HEK293 (cell line): ENCODE measurements around the gene TOMM34.
A peak's percentile ranks its signal among the peaks of the same experiment; 100 is the strongest.

Experiments
- CTCF ChIA-PET: fragments of 350-600 bp; formaldehyde crosslinking; extraction: SDS; loops from one replicate; lab custom pipeline; 2021; ENCODE audit warnings: antibody characterized with exemption; lab: Yijun Ruan, JAX
- POLR2A ChIA-PET: fragments of 300-600 bp; formaldehyde crosslinking; extraction: SDS; loops from one replicate; lab custom pipeline; 2020; ENCODE audit warnings: antibody characterized with exemption, inconsistent platforms; lab: Yijun Ruan, JAX
- H3K27ac ChIP-seq: fragments of 200-500 bp; sonication (Bioruptor generic); 2 replicates; pipeline ENCODE4 v1.5.1; 2014; ENCODE audit warnings: low read depth, low read length, control low read depth, inconsistent platforms; ENCODE audit errors: extremely low read depth
- H3K36me3 ChIP-seq, 2 experiments: fragments of 200-500 bp in 1 of 2; sonication (Bioruptor generic) in 1 of 2; 1 replicate in 1 of 2; 2 replicates in 1 of 2; pipeline ENCODE4 v1.5.1; 2014 to 2017; ENCODE audit warnings: inconsistent platforms in 2 of 2, low read length in 2 of 2; ENCODE audit not compliant: control insufficient read depth in 2 of 2, insufficient read depth in 1 of 2
- H3K4me1 ChIP-seq: fragments of 200-500 bp; sonication (Bioruptor generic); 2 replicates; pipeline ENCODE4 v1.5.1; 2014; ENCODE audit warnings: mild to moderate bottlenecking, low read length, inconsistent platforms; ENCODE audit not compliant: control insufficient read depth, insufficient read depth
- H3K4me3 ChIP-seq: 2 replicates; pipeline ENCODE4 v1.5.1; 2011; ENCODE audit warnings: low read depth, mild to moderate bottlenecking, control low read depth, low read length, moderate library complexity
- H3K9me3 ChIP-seq: fragments of 200-500 bp; sonication (Bioruptor generic); 2 replicates; pipeline ENCODE4 v1.5.1; 2014; ENCODE audit warnings: low read depth, low read length, inconsistent platforms; ENCODE audit not compliant: control insufficient read depth, insufficient read depth
- EGR2 ChIP-seq: fragments of 450-650 bp; formaldehyde crosslinking; IDR thresholded peaks from 2 replicates; pipeline ENCODE4 v1.5.1; 2016; ENCODE audit warnings: low read depth, missing biosample characterization, missing genetic modification characterization
- FEZF1 ChIP-seq: fragments of 450-650 bp; formaldehyde crosslinking; IDR thresholded peaks from 2 replicates; pipeline ENCODE4 v1.5.1; 2016; ENCODE audit warnings: missing biosample characterization, missing genetic modification characterization
- HIC1 ChIP-seq: fragments of 450-650 bp; formaldehyde crosslinking; IDR thresholded peaks from 2 replicates; pipeline ENCODE4 v1.5.1; 2016; ENCODE audit warnings: missing biosample characterization, missing genetic modification characterization
- IKZF3 ChIP-seq: fragments of 450-650 bp; IDR thresholded peaks from 2 replicates; pipeline ENCODE4 v1.5.0; 2018; ENCODE audit warnings: missing biosample characterization, mild to moderate bottlenecking, missing genetic modification characterization, moderate library complexity
- KLF7 ChIP-seq: fragments of 450-650 bp; formaldehyde crosslinking; IDR thresholded peaks from 2 replicates; pipeline ENCODE4 v1.5.1; 2016; ENCODE audit warnings: missing biosample characterization, missing genetic modification characterization, borderline replicate concordance
- PRDM10 ChIP-seq: fragments of 450-650 bp; formaldehyde crosslinking; IDR thresholded peaks from 2 replicates; pipeline ENCODE4 v1.5.1; 2016; ENCODE audit warnings: missing biosample characterization, missing genetic modification characterization
- PRDM6 ChIP-seq: fragments of 450-650 bp; formaldehyde crosslinking; IDR thresholded peaks from 2 replicates; pipeline ENCODE4 v1.5.1; 2017; ENCODE audit warnings: missing biosample characterization, missing genetic modification characterization
- SALL2 ChIP-seq: fragments of 450-650 bp; formaldehyde crosslinking; IDR thresholded peaks from 2 replicates; pipeline ENCODE4 v1.5.0; 2017; ENCODE audit warnings: missing biosample characterization, mild to moderate bottlenecking, missing genetic modification characterization, borderline replicate concordance
- SCRT2 ChIP-seq: fragments of 450-650 bp; formaldehyde crosslinking; IDR thresholded peaks from 2 replicates; pipeline ENCODE4 v1.5.1; 2016; ENCODE audit warnings: missing biosample characterization, missing genetic modification characterization
- ZFHX2 ChIP-seq: fragments of 450-650 bp; formaldehyde crosslinking; conservative IDR thresholded peaks from 2 replicates; pipeline ENCODE4 v1.5.1; 2016; ENCODE audit warnings: missing biosample characterization, missing genetic modification characterization
- ZFP3 ChIP-seq: fragments of 450-650 bp; formaldehyde crosslinking; IDR thresholded peaks from 2 replicates; pipeline ENCODE4 v1.5.1; 2016; ENCODE audit warnings: low read depth, missing biosample characterization, missing genetic modification characterization
- ZFP37 ChIP-seq: fragments of 450-650 bp; formaldehyde crosslinking; IDR thresholded peaks from 2 replicates; pipeline ENCODE4 v1.5.1; 2016; ENCODE audit warnings: missing biosample characterization, missing genetic modification characterization
- ZNF202 ChIP-seq: fragments of 450-650 bp; formaldehyde crosslinking; IDR thresholded peaks from 2 replicates; pipeline ENCODE4 v1.5.1; 2016; ENCODE audit warnings: missing biosample characterization, missing genetic modification characterization, borderline replicate concordance
- ZNF354C ChIP-seq: fragments of 450-650 bp; formaldehyde crosslinking; IDR thresholded peaks from 2 replicates; pipeline ENCODE4 v1.5.1; 2016; ENCODE audit warnings: missing biosample characterization, missing genetic modification characterization, low read depth, borderline replicate concordance
- ZNF48 ChIP-seq: fragments of 450-650 bp; formaldehyde crosslinking; IDR thresholded peaks from 2 replicates; pipeline ENCODE4 v1.5.1; 2016; ENCODE audit warnings: missing biosample characterization, missing genetic modification characterization
- ZNF518A ChIP-seq: fragments of 450-650 bp; formaldehyde crosslinking; conservative IDR thresholded peaks from 2 replicates; pipeline ENCODE4 v1.5.1; 2016; ENCODE audit warnings: low read depth, missing biosample characterization, missing genetic modification characterization
- ZNF747 ChIP-seq: fragments of 450-650 bp; formaldehyde crosslinking; IDR thresholded peaks from 2 replicates; pipeline ENCODE4 v1.5.1; 2016; ENCODE audit warnings: missing biosample characterization, missing genetic modification characterization
- ZNF76 ChIP-seq: fragments of 450-650 bp; formaldehyde crosslinking; IDR thresholded peaks from 2 replicates; pipeline ENCODE4; 2016; ENCODE audit warnings: low read depth, missing biosample characterization, missing genetic modification characterization, borderline replicate concordance
- ZNF830 ChIP-seq: fragments of 450-650 bp; IDR thresholded peaks from 2 replicates; pipeline ENCODE4 v1.5.0; 2018; ENCODE audit warnings: missing biosample characterization, missing genetic modification characterization, low read depth, mild to moderate bottlenecking, moderate library complexity

The TOMM34 gene

GRCh38 chr20:44990957-44991356 is 30.8 kb upstream of the TOMM34 start (continued):
- no peak for TF ChIP-seq HIC1 (tag by site-specific recombination)
- TF ChIP-seq KLF7 (tag by site-specific recombination), result no peak
- no peak for TF ChIP-seq PRDM10 (tag by site-specific recombination)
- TF ChIP-seq ZNF518A, result no peak
- no peak for TF ChIP-seq ZFP37
- no peak for TF ChIP-seq ZNF76 (tag by site-specific recombination)
- no peak for TF ChIP-seq ZNF830 (tag by site-specific recombination)
- TF ChIP-seq ZNF354C, result no peak
- TF ChIP-seq PRDM6 (tag by site-specific recombination), result no peak
- no peak for TF ChIP-seq IKZF3 (tag by site-specific recombination)

DNA sequence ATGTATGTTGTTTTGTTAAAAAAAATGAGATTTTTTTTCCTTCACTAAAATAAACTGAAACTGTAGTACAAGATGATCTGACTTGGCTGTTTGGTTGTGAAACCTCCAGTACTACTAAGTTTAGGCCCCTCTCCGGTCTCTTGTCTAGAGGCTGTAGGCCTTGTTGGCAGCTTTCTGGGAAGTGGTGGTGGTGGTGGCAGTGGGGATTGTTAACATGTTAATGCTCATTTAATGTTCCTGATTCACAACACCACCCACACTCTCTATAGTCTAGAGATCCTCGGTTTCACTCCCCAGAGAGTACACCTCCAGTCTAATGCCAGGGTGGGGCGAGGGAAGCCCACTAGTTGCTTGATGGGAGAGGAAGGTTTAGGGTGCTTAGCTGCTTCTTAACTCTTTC is 30.2 kb upstream of the TOMM34 start:
- H3K27ac ChIP-seq, result no peak overlapping the region
- no peak for TF ChIP-seq SALL2 (tag by site-specific recombination)
- TF ChIP-seq EGR2 (tag by site-specific recombination), result peak; percentile 70
- TF ChIP-seq ZNF747 (tag by site-specific recombination), result no peak
- peak; percentile 56 for TF ChIP-seq ZFHX2
- TF ChIP-seq SCRT2 (tag by site-specific recombination), result peak; percentile 57
- no peak for TF ChIP-seq ZNF202 (tag by site-specific recombination)
- no peak for TF ChIP-seq ZFP3 (tag by site-specific recombination)
- no peak for TF ChIP-seq FEZF1 (tag by site-specific recombination)
- no peak for TF ChIP-seq ZNF48 (tag by site-specific recombination)
- TF ChIP-seq, all 188 proteins: peak for 3
- no peaks in the 10 kb centered on the region for H3K9me3 ChIP-seq
- POLR2A ChIA-PET, result no interaction called here
- H3K4me1 ChIP-seq, result no peaks in the 10 kb centered on the region
- peaks cover 13 to 45% of the 10 kb centered on the region in 2 experiments for H3K36me3 ChIP-seq
- no peak overlapping the region for H3K4me3 ChIP-seq
- CTCF ChIA-PET, result interaction anchor here (0.6 to 0.9 kb wide), 2 partner anchors 20 to 190 kb away, joined by 3 to 4 read pairs; no protein-coding TSS in a partner anchor
